GM23338 (cell line): ENCODE results near the gene RGS3. TPM values are rescaled to one million over a fixed set of nuclear protein-coding genes. Genes with fewer than 3 reads are reported as not detected.

ENCODE experiments used
- ATAC-seq: fragments of 200-7000 bp; cut with Tn5 transposase; 3 replicates; pipeline ENCODE4 v1.9.1; 2020
- DNase-seq: peaks from one replicate; pipeline ENCODE4 v3.0.0-alpha.2; 2015; ENCODE audit warnings: low spot score
- H2AFZ ChIP-seq: fragments of 200-600 bp; sonication (generic); 2 replicates; pipeline ENCODE4 v1.8.0; 2016; ENCODE audit warnings: antibody characterized with exemption, mild to moderate bottlenecking, moderate library complexity
- H3F3A ChIP-seq: fragments of 200-600 bp; sonication (generic); replicated peaks from 2 replicates; pipeline ENCODE4 v1.8.0; 2017; ENCODE audit warnings: antibody characterized with exemption, mixed run types, low read depth
- H3K27ac ChIP-seq: fragments of 200-600 bp; sonication (generic); 2 replicates; pipeline ENCODE4 v1.6.1; 2016; ENCODE audit warnings: low read depth
- H3K27me3 ChIP-seq: fragments of 200-600 bp; sonication (generic); 2 replicates; pipeline ENCODE4 v1.8.0; 2016; ENCODE audit warnings: mild to moderate bottlenecking, mixed run types, moderate library complexity; ENCODE audit not compliant: insufficient read depth
- H3K36me3 ChIP-seq: fragments of 200-600 bp; sonication (generic); 2 replicates; pipeline ENCODE4 v1.8.0; 2016; ENCODE audit warnings: mild to moderate bottlenecking; ENCODE audit not compliant: insufficient read depth
- H3K4me1 ChIP-seq: fragments of 200-600 bp; sonication (generic); 2 replicates; pipeline ENCODE4 v1.8.0; 2016; ENCODE audit warnings: mild to moderate bottlenecking, moderate library complexity; ENCODE audit not compliant: insufficient read depth
- H3K4me2 ChIP-seq: fragments of 200-600 bp; sonication (generic); 2 replicates; pipeline ENCODE4 v1.7.1; 2017; ENCODE audit warnings: mixed run types
- H3K4me3 ChIP-seq: fragments of 200-600 bp; sonication (generic); 2 replicates; pipeline ENCODE4 v1.6.1; 2016; ENCODE audit warnings: mixed run types
- H3K79me2 ChIP-seq: fragments of 200-600 bp; sonication (generic); replicated peaks from 2 replicates; pipeline ENCODE4 v1.8.0; 2017; ENCODE audit warnings: mild to moderate bottlenecking; ENCODE audit not compliant: insufficient read depth
- H3K9me2 ChIP-seq: fragments of 200-600 bp; sonication (generic); 2 replicates; pipeline ENCODE4 v1.8.0; 2017; ENCODE audit not compliant: insufficient read depth
- H4K20me1 ChIP-seq: fragments of 200-600 bp; sonication (generic); replicated peaks from 2 replicates; pipeline ENCODE4 v1.8.0; 2017; ENCODE audit warnings: mild to moderate bottlenecking; ENCODE audit not compliant: insufficient read depth
- H3K27ac Mint-ChIP-seq: 2 replicates; pipeline ENCODE4 v1.8.0; 2020; ENCODE audit warnings: inconsistent platforms, mild to moderate bottlenecking, moderate library complexity, mixed read lengths
- H3K27me3 Mint-ChIP-seq: 3 replicates; pipeline ENCODE4 v1.8.0; 2022; ENCODE audit warnings: low read depth, mild to moderate bottlenecking, moderate library complexity, mixed read lengths, inconsistent platforms; ENCODE audit not compliant: insufficient read depth, poor library complexity
- H3K36me3 Mint-ChIP-seq: 3 replicates; pipeline ENCODE4 v1.8.0; 2021; ENCODE audit warnings: low read depth, mild to moderate bottlenecking, inconsistent platforms, moderate library complexity, mixed read lengths
- H3K4me1 Mint-ChIP-seq: 3 replicates; pipeline ENCODE4 v1.8.0; 2020; ENCODE audit warnings: mild to moderate bottlenecking, inconsistent platforms, mixed read lengths
- H3K4me3 Mint-ChIP-seq: 3 replicates; pipeline ENCODE4 v1.8.0; 2021; ENCODE audit warnings: moderate library complexity, mild to moderate bottlenecking, inconsistent platforms, mixed read lengths
- H3K9me3 Mint-ChIP-seq: 3 replicates; pipeline ENCODE4 v1.8.0; 2020; ENCODE audit warnings: moderate library complexity, mild to moderate bottlenecking, inconsistent platforms, mixed read lengths
- CREB1 ChIP-seq: fragments of 250-450 bp; sonication (Bioruptor Pico); IDR thresholded peaks from 2 replicates; pipeline ENCODE4 v1.5.0; 2020; ENCODE audit warnings: low read depth, mild to moderate bottlenecking, moderate library complexity
- EZH2 ChIP-seq: fragments of 200-600 bp; sonication (generic); IDR thresholded peaks from one replicate; pipeline ENCODE4 v1.8.0; 2017; ENCODE audit warnings: antibody characterized with exemption, mild to moderate bottlenecking, low read depth; ENCODE audit not compliant: unreplicated experiment
- EZH2phosphoT487 ChIP-seq: fragments of 200-600 bp; sonication (generic); IDR thresholded peaks from one replicate; pipeline ENCODE4 v1.8.1; 2018; ENCODE audit warnings: antibody characterized with exemption; ENCODE audit not compliant: unreplicated experiment
- JUNB ChIP-seq: IDR thresholded peaks from one replicate; pipeline ENCODE4 v1.6.1; 2016; ENCODE audit warnings: antibody characterized with exemption; ENCODE audit not compliant: unreplicated experiment
- NANOG ChIP-seq: IDR thresholded peaks from 2 replicates; pipeline ENCODE4 v1.6.1; 2016; ENCODE audit warnings: antibody characterized with exemption, borderline replicate concordance
- POLR2AphosphoS5 ChIP-seq: IDR thresholded peaks from 2 replicates; pipeline ENCODE4 v1.6.1; 2016; ENCODE audit warnings: antibody characterized with exemption, low read depth
- STAT1 ChIP-seq: IDR thresholded peaks from one replicate; pipeline ENCODE4 v1.6.1; 2016; ENCODE audit warnings: antibody characterized with exemption; ENCODE audit not compliant: unreplicated experiment
- ZNF114 ChIP-seq: fragments of 250-450 bp; sonication (Bioruptor Pico); IDR thresholded peaks from 2 replicates; pipeline ENCODE4 v1.5.0; 2020; ENCODE audit warnings: mild to moderate bottlenecking, moderate library complexity
- ZNF331 ChIP-seq: fragments of 250-450 bp; sonication (Bioruptor Pico); IDR thresholded peaks from 2 replicates; pipeline ENCODE4 v1.5.0; 2020; ENCODE audit warnings: low read depth, mild to moderate bottlenecking, moderate library complexity
- polyA plus RNA-seq: library from polyadenylated mRNA; unstranded; fragments of >200 nt; fragmentation: Nextera tagmentation; extraction: Ambion mirVana; gene quantifications from 2 replicates; pipeline ENCODE4 v1.2.1, GENCODE V29; 2016
- total RNA-seq: library from RNA; depleted of rRNA; stranded (reverse); fragments of >200 nt; shearing (Covaris generic); gene quantifications from 2 replicates; pipeline ENCODE4 v1.2.3, GENCODE V29; 2014
- TF ChIP-seq, protein P1 (sequence below): fragments of 250-450 bp; sonication (Bioruptor Pico); IDR thresholded peaks from 2 replicates; pipeline ENCODE4 v1.5.0; 2020; ENCODE audit warnings: mild to moderate bottlenecking, moderate library complexity
- TF ChIP-seq, protein P2 (sequence below), 2 experiments: fragments of 200-600 bp in 1 of 2; sonication (generic) in 1 of 2; conservative IDR thresholded peaks; 2 replicates each; pipeline versions ENCODE4 v1.5.1 to v1.6.1; 2016 to 2017; ENCODE audit warnings: antibody characterized with exemption in 2 of 2, low read depth in 2 of 2, mild to moderate bottlenecking in 2 of 2, moderate library complexity in 1 of 2
- TF ChIP-seq, protein P3 (sequence below): IDR thresholded peaks from one replicate; pipeline ENCODE4 v1.6.1; 2018; ENCODE audit warnings: antibody characterized with exemption; ENCODE audit not compliant: unreplicated experiment
- TF ChIP-seq, protein P4 (sequence below): IDR thresholded peaks from 2 replicates; pipeline ENCODE4 v1.6.1; 2016; ENCODE audit warnings: antibody characterized with exemption

RGS3 gene
- total and polyA plus RNA-seq, 2 experiments from 2014 or later = 14.2 to 24.3 TPM

DNA sequence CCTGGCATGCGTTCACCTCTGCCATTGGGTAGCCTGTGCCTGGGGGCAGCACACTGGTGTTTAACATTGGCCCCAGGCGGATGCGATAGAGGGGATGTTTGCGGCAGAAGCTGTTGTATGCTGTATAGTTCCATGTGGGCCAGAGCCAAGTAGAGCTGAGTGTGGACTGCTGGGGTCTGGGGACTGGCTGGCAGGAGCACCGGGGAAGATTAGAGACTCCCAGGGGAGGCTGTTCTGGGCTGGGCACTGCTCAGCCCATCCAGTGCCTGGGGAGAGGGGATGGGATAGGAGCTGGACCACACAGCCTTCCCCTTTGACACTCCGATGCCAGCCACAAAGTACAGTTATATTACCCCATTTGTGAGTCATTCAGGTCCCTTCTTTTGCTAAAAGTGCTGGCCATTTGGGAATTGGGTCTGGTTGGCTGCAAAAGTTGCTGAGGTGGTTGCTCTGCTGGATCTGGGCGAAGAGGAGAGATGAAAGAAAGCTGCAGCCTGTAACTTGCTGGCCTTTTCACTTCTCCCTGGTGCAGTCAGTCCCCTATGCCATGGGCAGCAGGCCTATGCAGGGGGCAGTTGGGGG, 73.8 kb downstream of the RGS3 start:
- no peaks in the 10 kb centered on the region for H3K27me3 Mint-ChIP-seq
- Histone ChIP-seq H3K4me2 (no peak overlapping the region), H3K27ac (no peak overlapping the region), H3K79me2 (no peaks in the 10 kb centered on the region), H2AFZ (no peak overlapping the region), H3K4me1 (no peaks in the 10 kb centered on the region), H3K4me3 (no peak overlapping the region), H3F3A (no peaks in the 10 kb centered on the region), H4K20me1 (no peaks in the 10 kb centered on the region), H3K27me3 (no peaks in the 10 kb centered on the region), H3K9me2 (no peaks in the 10 kb centered on the region), H3K36me3 (no peaks in the 10 kb centered on the region)
- no peak for DNase-seq
- H3K4me3 Mint-ChIP-seq = no peak overlapping the region
- H3K27ac Mint-ChIP-seq = no peak overlapping the region
- no peak for ATAC-seq
- H3K36me3 Mint-ChIP-seq = peaks cover 8% of the 10 kb centered on the region
- TF ChIP-seq EZH2 (no peak), STAT1 (no peak), ZNF114 (no peak), CREB1 (no peak), JUNB (no peak), EZH2phosphoT487 (no peak), ZNF331 (CRISPR knock-in tag) (no peak), NANOG (no peak), POLR2AphosphoS5 (no peak)
- TF ChIP-seq, protein P1, sequence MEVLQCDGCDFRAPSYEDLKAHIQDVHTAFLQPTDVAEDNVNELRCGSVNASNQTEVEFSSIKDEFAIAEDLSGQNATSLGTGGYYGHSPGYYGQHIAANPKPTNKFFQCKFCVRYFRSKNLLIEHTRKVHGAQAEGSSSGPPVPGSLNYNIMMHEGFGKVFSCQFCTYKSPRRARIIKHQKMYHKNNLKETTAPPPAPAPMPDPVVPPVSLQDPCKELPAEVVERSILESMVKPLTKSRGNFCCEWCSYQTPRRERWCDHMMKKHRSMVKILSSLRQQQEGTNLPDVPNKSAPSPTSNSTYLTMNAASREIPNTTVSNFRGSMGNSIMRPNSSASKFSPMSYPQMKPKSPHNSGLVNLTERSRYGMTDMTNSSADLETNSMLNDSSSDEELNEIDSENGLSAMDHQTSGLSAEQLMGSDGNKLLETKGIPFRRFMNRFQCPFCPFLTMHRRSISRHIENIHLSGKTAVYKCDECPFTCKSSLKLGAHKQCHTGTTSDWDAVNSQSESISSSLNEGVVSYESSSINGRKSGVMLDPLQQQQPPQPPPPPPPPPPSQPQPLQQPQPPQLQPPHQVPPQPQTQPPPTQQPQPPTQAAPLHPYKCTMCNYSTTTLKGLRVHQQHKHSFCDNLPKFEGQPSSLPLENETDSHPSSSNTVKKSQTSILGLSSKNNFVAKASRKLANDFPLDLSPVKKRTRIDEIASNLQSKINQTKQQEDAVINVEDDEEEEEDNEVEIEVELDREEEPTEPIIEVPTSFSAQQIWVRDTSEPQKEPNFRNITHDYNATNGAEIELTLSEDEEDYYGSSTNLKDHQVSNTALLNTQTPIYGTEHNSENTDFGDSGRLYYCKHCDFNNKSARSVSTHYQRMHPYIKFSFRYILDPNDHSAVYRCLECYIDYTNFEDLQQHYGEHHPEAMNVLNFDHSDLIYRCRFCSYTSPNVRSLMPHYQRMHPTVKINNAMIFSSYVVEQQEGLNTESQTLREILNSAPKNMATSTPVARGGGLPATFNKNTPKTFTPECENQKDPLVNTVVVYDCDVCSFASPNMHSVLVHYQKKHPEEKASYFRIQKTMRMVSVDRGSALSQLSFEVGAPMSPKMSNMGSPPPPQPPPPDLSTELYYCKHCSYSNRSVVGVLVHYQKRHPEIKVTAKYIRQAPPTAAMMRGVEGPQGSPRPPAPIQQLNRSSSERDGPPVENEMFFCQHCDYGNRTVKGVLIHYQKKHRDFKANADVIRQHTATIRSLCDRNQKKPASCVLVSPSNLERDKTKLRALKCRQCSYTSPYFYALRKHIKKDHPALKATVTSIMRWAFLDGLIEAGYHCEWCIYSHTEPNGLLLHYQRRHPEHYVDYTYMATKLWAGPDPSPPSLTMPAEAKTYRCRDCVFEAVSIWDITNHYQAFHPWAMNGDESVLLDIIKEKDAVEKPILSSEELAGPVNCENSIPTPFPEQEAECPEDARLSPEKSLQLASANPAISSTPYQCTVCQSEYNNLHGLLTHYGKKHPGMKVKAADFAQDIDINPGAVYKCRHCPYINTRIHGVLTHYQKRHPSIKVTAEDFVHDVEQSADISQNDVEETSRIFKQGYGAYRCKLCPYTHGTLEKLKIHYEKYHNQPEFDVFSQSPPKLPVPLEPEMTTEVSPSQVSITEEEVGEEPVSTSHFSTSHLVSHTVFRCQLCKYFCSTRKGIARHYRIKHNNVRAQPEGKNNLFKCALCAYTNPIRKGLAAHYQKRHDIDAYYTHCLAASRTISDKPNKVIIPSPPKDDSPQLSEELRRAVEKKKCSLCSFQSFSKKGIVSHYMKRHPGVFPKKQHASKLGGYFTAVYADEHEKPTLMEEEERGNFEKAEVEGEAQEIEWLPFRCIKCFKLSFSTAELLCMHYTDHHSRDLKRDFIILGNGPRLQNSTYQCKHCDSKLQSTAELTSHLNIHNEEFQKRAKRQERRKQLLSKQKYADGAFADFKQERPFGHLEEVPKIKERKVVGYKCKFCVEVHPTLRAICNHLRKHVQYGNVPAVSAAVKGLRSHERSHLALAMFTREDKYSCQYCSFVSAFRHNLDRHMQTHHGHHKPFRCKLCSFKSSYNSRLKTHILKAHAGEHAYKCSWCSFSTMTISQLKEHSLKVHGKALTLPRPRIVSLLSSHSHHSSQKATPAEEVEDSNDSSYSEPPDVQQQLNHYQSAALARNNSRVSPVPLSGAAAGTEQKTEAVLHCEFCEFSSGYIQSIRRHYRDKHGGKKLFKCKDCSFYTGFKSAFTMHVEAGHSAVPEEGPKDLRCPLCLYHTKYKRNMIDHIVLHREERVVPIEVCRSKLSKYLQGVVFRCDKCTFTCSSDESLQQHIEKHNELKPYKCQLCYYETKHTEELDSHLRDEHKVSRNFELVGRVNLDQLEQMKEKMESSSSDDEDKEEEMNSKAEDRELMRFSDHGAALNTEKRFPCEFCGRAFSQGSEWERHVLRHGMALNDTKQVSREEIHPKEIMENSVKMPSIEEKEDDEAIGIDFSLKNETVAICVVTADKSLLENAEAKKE (CRISPR knock-in tag) = no peak
- TF ChIP-seq, protein P2, sequence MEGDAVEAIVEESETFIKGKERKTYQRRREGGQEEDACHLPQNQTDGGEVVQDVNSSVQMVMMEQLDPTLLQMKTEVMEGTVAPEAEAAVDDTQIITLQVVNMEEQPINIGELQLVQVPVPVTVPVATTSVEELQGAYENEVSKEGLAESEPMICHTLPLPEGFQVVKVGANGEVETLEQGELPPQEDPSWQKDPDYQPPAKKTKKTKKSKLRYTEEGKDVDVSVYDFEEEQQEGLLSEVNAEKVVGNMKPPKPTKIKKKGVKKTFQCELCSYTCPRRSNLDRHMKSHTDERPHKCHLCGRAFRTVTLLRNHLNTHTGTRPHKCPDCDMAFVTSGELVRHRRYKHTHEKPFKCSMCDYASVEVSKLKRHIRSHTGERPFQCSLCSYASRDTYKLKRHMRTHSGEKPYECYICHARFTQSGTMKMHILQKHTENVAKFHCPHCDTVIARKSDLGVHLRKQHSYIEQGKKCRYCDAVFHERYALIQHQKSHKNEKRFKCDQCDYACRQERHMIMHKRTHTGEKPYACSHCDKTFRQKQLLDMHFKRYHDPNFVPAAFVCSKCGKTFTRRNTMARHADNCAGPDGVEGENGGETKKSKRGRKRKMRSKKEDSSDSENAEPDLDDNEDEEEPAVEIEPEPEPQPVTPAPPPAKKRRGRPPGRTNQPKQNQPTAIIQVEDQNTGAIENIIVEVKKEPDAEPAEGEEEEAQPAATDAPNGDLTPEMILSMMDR (conservative IDR thresholded peaks at IDR 0.05; ENCODE audit: low read depth in 2 of 2) = no peak
- TF ChIP-seq, protein P3, sequence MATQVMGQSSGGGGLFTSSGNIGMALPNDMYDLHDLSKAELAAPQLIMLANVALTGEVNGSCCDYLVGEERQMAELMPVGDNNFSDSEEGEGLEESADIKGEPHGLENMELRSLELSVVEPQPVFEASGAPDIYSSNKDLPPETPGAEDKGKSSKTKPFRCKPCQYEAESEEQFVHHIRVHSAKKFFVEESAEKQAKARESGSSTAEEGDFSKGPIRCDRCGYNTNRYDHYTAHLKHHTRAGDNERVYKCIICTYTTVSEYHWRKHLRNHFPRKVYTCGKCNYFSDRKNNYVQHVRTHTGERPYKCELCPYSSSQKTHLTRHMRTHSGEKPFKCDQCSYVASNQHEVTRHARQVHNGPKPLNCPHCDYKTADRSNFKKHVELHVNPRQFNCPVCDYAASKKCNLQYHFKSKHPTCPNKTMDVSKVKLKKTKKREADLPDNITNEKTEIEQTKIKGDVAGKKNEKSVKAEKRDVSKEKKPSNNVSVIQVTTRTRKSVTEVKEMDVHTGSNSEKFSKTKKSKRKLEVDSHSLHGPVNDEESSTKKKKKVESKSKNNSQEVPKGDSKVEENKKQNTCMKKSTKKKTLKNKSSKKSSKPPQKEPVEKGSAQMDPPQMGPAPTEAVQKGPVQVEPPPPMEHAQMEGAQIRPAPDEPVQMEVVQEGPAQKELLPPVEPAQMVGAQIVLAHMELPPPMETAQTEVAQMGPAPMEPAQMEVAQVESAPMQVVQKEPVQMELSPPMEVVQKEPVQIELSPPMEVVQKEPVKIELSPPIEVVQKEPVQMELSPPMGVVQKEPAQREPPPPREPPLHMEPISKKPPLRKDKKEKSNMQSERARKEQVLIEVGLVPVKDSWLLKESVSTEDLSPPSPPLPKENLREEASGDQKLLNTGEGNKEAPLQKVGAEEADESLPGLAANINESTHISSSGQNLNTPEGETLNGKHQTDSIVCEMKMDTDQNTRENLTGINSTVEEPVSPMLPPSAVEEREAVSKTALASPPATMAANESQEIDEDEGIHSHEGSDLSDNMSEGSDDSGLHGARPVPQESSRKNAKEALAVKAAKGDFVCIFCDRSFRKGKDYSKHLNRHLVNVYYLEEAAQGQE = no peak
- TF ChIP-seq, protein P4, sequence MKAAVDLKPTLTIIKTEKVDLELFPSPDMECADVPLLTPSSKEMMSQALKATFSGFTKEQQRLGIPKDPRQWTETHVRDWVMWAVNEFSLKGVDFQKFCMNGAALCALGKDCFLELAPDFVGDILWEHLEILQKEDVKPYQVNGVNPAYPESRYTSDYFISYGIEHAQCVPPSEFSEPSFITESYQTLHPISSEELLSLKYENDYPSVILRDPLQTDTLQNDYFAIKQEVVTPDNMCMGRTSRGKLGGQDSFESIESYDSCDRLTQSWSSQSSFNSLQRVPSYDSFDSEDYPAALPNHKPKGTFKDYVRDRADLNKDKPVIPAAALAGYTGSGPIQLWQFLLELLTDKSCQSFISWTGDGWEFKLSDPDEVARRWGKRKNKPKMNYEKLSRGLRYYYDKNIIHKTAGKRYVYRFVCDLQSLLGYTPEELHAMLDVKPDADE = no peak
- H3K9me3 Mint-ChIP-seq = no peaks in the 10 kb centered on the region
- H3K4me1 Mint-ChIP-seq = peaks cover 19% of the 10 kb centered on the region
